Adrenal gland (tissue), 12 donors: ENCODE data around the gene OPCML. TPM values are rescaled to one million over a fixed set of nuclear protein-coding genes. Genes with fewer than 3 reads are reported as not detected.

ENCODE experiments used
- DNase-seq, 7 donors: peaks; one replicate each; pipeline ENCODE4 v3.0.0-alpha.2; 2019 to 2020
- H3K27ac ChIP-seq, 5 donors: fragments of 200-600 bp; sonication (generic) in 4 of 5; 1 replicate in 3 of 5; 2 replicates in 2 of 5; pipeline versions ENCODE4 v1.5.1 to v1.8.0; 2016 to 2020; ENCODE audit warnings: mild to moderate bottlenecking in 1 of 5
- H3K27me3 ChIP-seq: fragments of 200-600 bp; 2 replicates; pipeline ENCODE4 v1.8.0; 2021
- H3K36me3 ChIP-seq, 2 donors: fragments of 200-600 bp; replicated peaks in 1 of 2; 1 replicate in 1 of 2; 2 replicates in 1 of 2; pipeline versions ENCODE4 v1.5.1 to v1.8.0; 2018 to 2022
- H3K4me1 ChIP-seq, 2 donors: fragments of 200-600 bp; replicated peaks in 1 of 2; 1 replicate in 1 of 2; 2 replicates in 1 of 2; pipeline versions ENCODE4 v1.5.1 to v1.8.0; 2018 to 2021
- H3K4me3 ChIP-seq, 4 donors: fragments of 200-600 bp; sonication (generic) in 3 of 4; one replicate each; pipeline ENCODE4 v1.5.1; 2016 to 2018
- H3K9me3 ChIP-seq, 3 donors: fragments of 200-600 bp; sonication (generic) in 1 of 3; replicated peaks in 1 of 3; 1 replicate in 2 of 3; 2 replicates in 1 of 3; pipeline versions ENCODE4 v1.5.1 to v1.8.0; 2016 to 2021
- POLR2A ChIP-seq, 2 donors: fragments of 450-650 bp; IDR thresholded peaks; one replicate each; pipeline ENCODE4 v1.6.1; 2017; ENCODE audit warnings: antibody characterized with exemption in 2 of 2, mild to moderate bottlenecking in 2 of 2, moderate library complexity in 1 of 2
- WGBS, 4 donors: extraction: QIAGEN DNeasy Blood & Tissue Kit in 2 of 4; methylation state at CpG; one replicate each; pipeline versions ENCODE4 v1.1.5 to v1.1.7; 2013 to 2017; 5-methylcytosine and 5-hydroxymethylcytosine counted together
- intact Hi-C, 2 donors: fragments of 100-400 bp; cut with DNase I; formaldehyde crosslinking; loops; one replicate each; pipeline versions ENCODE4 v1.14.1 to v1.15.0; 2022 to 2023
- polyA plus RNA-seq, 3 donors: library from polyadenylated mRNA; stranded (reverse); fragments of 200-250 nt in 2 of 3; fragments of 350-450 nt in 1 of 3; fragmentation: Illumina TruSeq in 1 of 3; extraction: RNeasy Lipid Tissue Mini Kit (QIAGEN cat#74804) in 1 of 3; gene quantifications; one replicate each; pipeline ENCODE4 v1.2.3, GENCODE V29; 2013 to 2014
- total RNA-seq, 9 donors: library from RNA; depleted of rRNA in 4 of 9; stranded (reverse); fragments of >200 nt in 4 of 9; fragments of 120-200 nt in 1 of 9; fragmentation: NEBNext Ultra II Directional in 1 of 9; extraction: Animal tissue kit (Norgen Biotek cat#: 25700) in 1 of 9; gene quantifications; one replicate each; pipeline versions ENCODE4 v1.1.0 to v1.2.4, GENCODE V29; 2013 to 2023
- TF ChIP-seq, protein P1 (sequence below), 6 experiments: fragments of 450-650 bp in 4 of 6; fragments of 200-600 bp in 2 of 6; sonication (generic) in 1 of 6; IDR thresholded peaks; 1 replicate in 5 of 6; 2 replicates in 1 of 6; pipeline versions ENCODE4 v1.5.1 to v1.8.0; 2016 to 2021; ENCODE audit warnings: antibody characterized with exemption in 6 of 6, mild to moderate bottlenecking in 2 of 6, moderate library complexity in 1 of 6
- donor health status: healthy with polysubstance abuse.
- donor health status: Bipolar disorder and iron deficiency.
- donor health status: DM: yes; HTN: yes; CAD: no.
- donor health status: DM: no; HTN: no; CAD: no.
- donor health status: DM: no; HTN: no; CAD: no.
- donor health status: DM: yes; HTN: yes; CAD: no.

OPCML gene
- total and polyA plus RNA-seq, 12 donors, result 0.10 to 5.5 (median 0.72) TPM; not detected in 5

- H3K4me3 ChIP-seq, result no peak overlapping the region
- no peak overlapping the region for H3K27ac ChIP-seq
- intact Hi-C loops, result no loop called here
- H3K4me1 ChIP-seq, result no peaks in the 10 kb centered on the region
- no peaks in the 10 kb centered on the region for H3K36me3 ChIP-seq
- TF ChIP-seq, protein P1, sequence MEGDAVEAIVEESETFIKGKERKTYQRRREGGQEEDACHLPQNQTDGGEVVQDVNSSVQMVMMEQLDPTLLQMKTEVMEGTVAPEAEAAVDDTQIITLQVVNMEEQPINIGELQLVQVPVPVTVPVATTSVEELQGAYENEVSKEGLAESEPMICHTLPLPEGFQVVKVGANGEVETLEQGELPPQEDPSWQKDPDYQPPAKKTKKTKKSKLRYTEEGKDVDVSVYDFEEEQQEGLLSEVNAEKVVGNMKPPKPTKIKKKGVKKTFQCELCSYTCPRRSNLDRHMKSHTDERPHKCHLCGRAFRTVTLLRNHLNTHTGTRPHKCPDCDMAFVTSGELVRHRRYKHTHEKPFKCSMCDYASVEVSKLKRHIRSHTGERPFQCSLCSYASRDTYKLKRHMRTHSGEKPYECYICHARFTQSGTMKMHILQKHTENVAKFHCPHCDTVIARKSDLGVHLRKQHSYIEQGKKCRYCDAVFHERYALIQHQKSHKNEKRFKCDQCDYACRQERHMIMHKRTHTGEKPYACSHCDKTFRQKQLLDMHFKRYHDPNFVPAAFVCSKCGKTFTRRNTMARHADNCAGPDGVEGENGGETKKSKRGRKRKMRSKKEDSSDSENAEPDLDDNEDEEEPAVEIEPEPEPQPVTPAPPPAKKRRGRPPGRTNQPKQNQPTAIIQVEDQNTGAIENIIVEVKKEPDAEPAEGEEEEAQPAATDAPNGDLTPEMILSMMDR (IDR thresholded peaks at IDR 0.05), result no peak
- no peak for DNase-seq
- H3K9me3 ChIP-seq, result no peaks in the 10 kb centered on the region
- 73 to 85% (median 76%) methylated on average over 6 of the region's 6 CpGs for WGBS, 4 donors
- H3K27me3 ChIP-seq, result no peaks in the 10 kb centered on the region
Measured at GRCh38 chr11:132876705-132877104, 655.6 kb downstream of the OPCML start.

DNA sequence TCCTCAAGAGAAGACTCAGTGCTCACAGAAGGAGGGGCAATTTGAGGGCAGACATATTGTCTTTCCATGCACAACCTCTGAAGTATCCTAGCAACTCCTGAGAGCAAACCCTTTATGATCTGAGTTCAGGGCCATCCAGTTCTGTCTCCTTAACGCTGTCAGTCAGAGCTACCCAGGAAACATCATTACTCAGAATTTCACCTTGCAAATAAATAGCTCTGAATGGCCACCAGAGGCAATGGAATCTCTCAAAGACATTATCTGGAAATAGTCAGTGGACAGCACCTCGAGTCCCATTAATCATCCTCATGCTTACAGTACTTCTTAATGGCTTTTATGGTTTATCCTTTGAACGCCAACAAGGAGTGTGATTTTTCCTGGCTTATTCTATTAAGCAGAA lies 656.1 kb downstream of the OPCML start:
- 64 to 73% (median 68%) methylated on average over 3 of the region's 3 CpGs for WGBS, 4 donors

DNA sequence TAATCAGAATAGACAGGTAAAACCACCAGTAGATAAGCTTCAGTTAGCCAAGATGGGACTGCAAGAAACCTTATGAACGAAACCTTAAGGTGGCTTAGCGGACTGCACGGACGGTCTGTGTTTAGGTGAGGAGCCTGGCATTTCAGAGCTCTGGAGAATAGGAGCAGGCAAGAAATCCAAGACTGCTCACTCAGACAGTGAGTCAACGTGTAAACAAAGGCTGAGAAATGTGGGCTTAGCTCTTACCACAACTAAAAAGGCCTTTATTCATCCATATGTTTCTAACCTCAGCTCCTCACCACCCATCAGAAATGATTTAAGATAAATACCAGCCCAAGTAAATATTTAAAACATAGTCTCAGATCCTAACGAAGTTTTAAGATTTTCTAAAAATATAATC lies 657.7 kb downstream of the OPCML start:
- no peak for TF ChIP-seq POLR2A (IDR thresholded peaks at IDR 0.05)
- TF ChIP-seq, protein P1 (IDR thresholded peaks at IDR 0.05), result no peak
- no peaks in the 10 kb centered on the region for H3K36me3 ChIP-seq
- intact Hi-C loops, result no loop called here
- H3K4me3 ChIP-seq, result no peak overlapping the region
- 75 to 89% (median 80%) methylated on average over 6 of the region's 6 CpGs for WGBS, 4 donors
- H3K9me3 ChIP-seq, result no peaks in the 10 kb centered on the region
- DNase-seq, result no peak
- H3K4me1 ChIP-seq, result no peaks in the 10 kb centered on the region
- H3K27me3 ChIP-seq, result no peaks in the 10 kb centered on the region
- no peak overlapping the region for H3K27ac ChIP-seq

More for the DNA sequence above, 656.1 kb downstream of the OPCML start:
- intact Hi-C loops, result no loop called here
- Histone ChIP-seq H3K36me3 (no peaks in the 10 kb centered on the region), H3K4me1 (no peaks in the 10 kb centered on the region), H3K27ac (no peak overlapping the region), H3K27me3 (no peaks in the 10 kb centered on the region), H3K4me3 (no peak overlapping the region), H3K9me3 (no peaks in the 10 kb centered on the region)
- DNase-seq, result no peak
- TF ChIP-seq, protein P1 (IDR thresholded peaks at IDR 0.05), result no peak
- TF ChIP-seq POLR2A (IDR thresholded peaks at IDR 0.05), result no peak

DNA sequence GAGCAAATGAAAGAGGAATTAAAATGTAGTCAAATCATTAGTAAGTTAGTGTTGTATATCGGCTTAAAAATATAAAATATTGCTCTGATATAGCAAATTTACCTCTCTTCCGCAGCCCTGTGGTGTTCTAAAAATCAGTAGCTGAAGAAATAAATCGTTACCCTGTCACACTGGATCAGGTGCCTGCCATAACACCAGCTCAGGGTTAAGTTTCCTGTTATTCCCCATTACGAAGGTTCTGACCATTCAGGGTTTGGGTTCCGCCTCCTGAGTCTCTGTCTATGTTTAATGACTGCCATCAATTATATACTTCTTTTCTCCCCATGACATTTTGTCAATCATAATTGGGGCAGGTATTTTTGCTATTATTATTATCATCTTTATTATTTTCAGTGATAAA lies 658.5 kb downstream of the OPCML start:
- H3K27me3 ChIP-seq, result no peaks in the 10 kb centered on the region
- H3K27ac ChIP-seq, result no peak overlapping the region
- TF ChIP-seq POLR2A (IDR thresholded peaks at IDR 0.05), result no peak
- TF ChIP-seq, protein P1 (IDR thresholded peaks at IDR 0.05), result no peak
- no peak overlapping the region for H3K4me3 ChIP-seq
- H3K9me3 ChIP-seq, result no peaks in the 10 kb centered on the region
- H3K4me1 ChIP-seq, result no peaks in the 10 kb centered on the region
- intact Hi-C loops, result no loop called here
- DNase-seq, result no peak
- H3K36me3 ChIP-seq, result no peaks in the 10 kb centered on the region
- WGBS, 4 donors, result 74 to 83% (median 82%) methylated on average over 5 of the region's 5 CpGs
